Thyroid gland (tissue), 4 donors: ENCODE results near the gene SCAMP3. TPM values are rescaled to one million over a fixed set of nuclear protein-coding genes. Genes with fewer than 3 reads are reported as not detected.
A peak's percentile ranks its signal among the peaks of the same experiment; 100 is the strongest.

ENCODE experiments used
- DNase-seq, 2 donors: peaks; one replicate each; pipeline ENCODE4 v3.0.0-alpha.2; 2019
- H3K27ac ChIP-seq, 3 donors: fragments of 200-600 bp; sonication (generic); 1 replicate in 2 of 3; 2 replicates in 1 of 3; pipeline ENCODE4 v1.5.1; 2016 to 2019; ENCODE audit warnings: mild to moderate bottlenecking in 1 of 3, moderate library complexity in 1 of 3
- H3K27me3 ChIP-seq: fragments of 200-600 bp; sonication (generic); one replicate; pipeline ENCODE4 v1.5.1; 2019
- H3K36me3 ChIP-seq, 2 donors: fragments of 200-600 bp; sonication (generic); one replicate each; pipeline ENCODE4 v1.5.1; 2016 to 2019
- H3K4me1 ChIP-seq, 2 donors: fragments of 200-600 bp; sonication (generic); one replicate each; pipeline ENCODE4 v1.5.1; 2017 to 2019
- H3K4me3 ChIP-seq, 3 donors: fragments of 200-600 bp; sonication (generic); replicated peaks in 1 of 3; 1 replicate in 2 of 3; 2 replicates in 1 of 3; pipeline ENCODE4 v1.5.1; 2016; ENCODE audit warnings: mild to moderate bottlenecking in 1 of 3
- H3K9me3 ChIP-seq: fragments of 200-600 bp; sonication (generic); one replicate; pipeline ENCODE4 v1.5.1; 2017
- CTCF ChIP-seq, 6 experiments: fragments of 200-600 bp in 3 of 6; fragments of 450-650 bp in 3 of 6; sonication (generic) in 3 of 6; IDR thresholded peaks; one replicate each; pipeline ENCODE4 v1.5.1; 2016 to 2019; ENCODE audit warnings: antibody characterized with exemption in 6 of 6, mild to moderate bottlenecking in 2 of 6, inconsistent platforms in 1 of 6, moderate library complexity in 1 of 6
- POLR2A ChIP-seq, 2 donors: fragments of 450-650 bp; IDR thresholded peaks; one replicate each; pipeline ENCODE4 v1.6.1; 2017; ENCODE audit warnings: antibody characterized with exemption in 2 of 2, mild to moderate bottlenecking in 2 of 2, moderate library complexity in 1 of 2
- WGBS, 2 donors: methylation state at CpG; one replicate each; pipeline ENCODE4 v1.1.5; 2017; 5-methylcytosine and 5-hydroxymethylcytosine counted together
- intact Hi-C: fragments of 100-400 bp; cut with DNase I; formaldehyde crosslinking; loops from one replicate; pipeline ENCODE4 v1.15.1; 2023
- total RNA-seq, 4 donors: library from RNA; depleted of rRNA; stranded (reverse); fragments of >200 nt; gene quantifications; one replicate each; pipeline ENCODE4 v1.2.3, GENCODE V29; 2016

Gene SCAMP3
- total RNA-seq, 4 donors from 2014 or later = 51.9 to 73.5 (median 62.7) TPM

DNA sequence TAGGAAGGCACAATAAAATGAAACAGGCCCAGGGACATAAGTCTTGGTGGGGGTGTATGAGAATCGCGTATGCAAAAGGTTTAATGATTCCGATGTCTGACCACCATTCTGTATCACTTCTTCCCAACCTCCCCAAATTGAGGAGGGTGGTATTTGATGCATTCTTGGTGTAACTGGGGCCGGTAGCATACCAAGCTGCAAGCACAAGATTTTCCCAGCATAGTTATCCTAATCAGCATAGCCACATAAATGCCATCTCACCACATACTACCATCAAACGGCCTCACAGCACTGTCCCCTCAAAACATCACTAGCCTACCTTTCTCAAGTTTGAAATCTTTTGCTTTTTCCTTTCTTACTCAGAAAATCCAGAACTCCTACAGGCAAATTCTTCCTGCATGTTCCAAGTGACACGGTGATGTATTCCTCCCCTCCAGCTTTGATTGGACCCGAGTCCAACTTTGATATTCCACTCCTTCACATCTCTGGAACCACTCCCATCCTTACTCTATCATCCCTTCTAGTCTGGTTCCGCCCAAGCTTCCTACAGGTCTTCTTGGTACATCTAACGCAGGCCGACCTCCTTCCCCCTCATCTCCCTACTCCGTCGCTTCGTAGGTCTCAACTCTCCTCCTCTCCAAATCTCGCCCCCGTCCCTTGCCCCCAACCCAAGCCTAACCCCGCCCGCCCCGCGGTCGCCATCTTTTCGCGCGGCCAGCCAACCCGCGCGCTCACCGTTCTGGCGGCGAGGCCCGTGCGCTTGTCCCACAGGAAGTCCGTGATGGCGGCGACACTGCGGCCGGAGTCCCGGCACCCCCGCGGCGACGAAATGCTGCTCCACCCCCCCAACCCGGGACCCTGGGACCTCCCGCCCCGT is 10.5 kb upstream of the SCAMP3 start:
- DNase-seq = no peak
- no peaks in the 10 kb centered on the region for H3K9me3 ChIP-seq
- intact Hi-C loops = no loop called here
- H3K36me3 ChIP-seq = peaks cover 31 to 35% of the 10 kb centered on the region in 2 donors
- TF ChIP-seq CTCF (IDR thresholded peaks at IDR 0.05) = no peak
- TF ChIP-seq POLR2A (IDR thresholded peaks at IDR 0.05) = no peak
- H3K4me1 ChIP-seq = peaks cover 12 to 15% of the 10 kb centered on the region in 2 donors
- H3K27ac ChIP-seq = peak overlapping the region; percentile 81 to 93 (median 90)
- WGBS, 2 donors = 5 to 7% methylated on average over 29 to 34 of the region's 44 CpGs
- H3K27me3 ChIP-seq = no peaks in the 10 kb centered on the region
- peak overlapping the region; percentile 23 to 96 (median 44) for H3K4me3 ChIP-seq

- Histone ChIP-seq H3K4me3 (no peak overlapping the region), H3K27me3 (no peaks in the 10 kb centered on the region), H3K9me3 (no peaks in the 10 kb centered on the region), H3K27ac (no peak overlapping the region), H3K4me1 (peaks cover 8 to 11% of the 10 kb centered on the region in 2 donors), H3K36me3 (peaks cover 61 to 68% of the 10 kb centered on the region in 2 donors)
- TF ChIP-seq POLR2A (IDR thresholded peaks at IDR 0.05) (no peak), CTCF (IDR thresholded peaks at IDR 0.05) (no peak)
- no peak for DNase-seq
- intact Hi-C loops = no loop called here
- 96 to 98% methylated on average over 21 of the region's 21 CpGs for WGBS, 2 donors
Measured at GRCh38 chr1:155269381-155269780, 7.2 kb upstream of the SCAMP3 start.

DNA sequence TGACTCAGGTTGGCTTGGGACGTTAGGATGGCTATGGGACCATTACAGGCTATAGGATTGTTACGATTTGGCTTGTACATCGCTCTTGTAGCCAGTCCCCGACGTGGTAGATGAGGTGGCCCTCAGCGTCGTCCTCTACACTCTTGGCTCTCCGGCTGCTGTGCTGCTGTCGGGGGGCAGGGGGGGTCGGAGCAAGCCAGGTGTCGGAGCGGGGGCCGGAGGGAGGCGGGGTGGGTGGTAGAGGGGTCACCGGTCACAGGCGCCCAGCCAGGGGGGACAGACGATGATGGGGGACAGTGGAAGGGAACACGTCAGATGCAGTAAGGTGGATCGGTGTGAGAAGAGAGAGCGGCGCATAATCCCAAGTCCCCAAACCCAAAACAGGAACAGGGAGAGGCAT is 6.5 kb upstream of the SCAMP3 start:
- no peak for DNase-seq
- no peaks in the 10 kb centered on the region for H3K27me3 ChIP-seq
- no peak for TF ChIP-seq CTCF (IDR thresholded peaks at IDR 0.05)
- TF ChIP-seq POLR2A (IDR thresholded peaks at IDR 0.05) = no peak
- H3K9me3 ChIP-seq = no peaks in the 10 kb centered on the region
- no peak overlapping the region for H3K27ac ChIP-seq
- intact Hi-C loops = no loop called here
- H3K4me3 ChIP-seq = no peak overlapping the region
- 92 to 96% methylated on average over 21 of the region's 21 CpGs for WGBS, 2 donors
- peaks cover 68 to 75% of the 10 kb centered on the region in 2 donors for H3K36me3 ChIP-seq
- peaks cover 7 to 8% of the 10 kb centered on the region in 2 donors for H3K4me1 ChIP-seq

- intact Hi-C loops = no loop called here
- no peaks in the 10 kb centered on the region for H3K27me3 ChIP-seq
- H3K36me3 ChIP-seq = peaks cover 70 to 81% of the 10 kb centered on the region in 2 donors
- H3K4me3 ChIP-seq = no peak overlapping the region
- TF ChIP-seq POLR2A (IDR thresholded peaks at IDR 0.05) (no peak), CTCF (IDR thresholded peaks at IDR 0.05) (no peak)
- peaks cover 6 to 7% of the 10 kb centered on the region in 2 donors for H3K4me1 ChIP-seq
- no peak for DNase-seq
- WGBS, 2 donors = 93 to 95% methylated on average over 2 of the region's 2 CpGs
- H3K9me3 ChIP-seq = no peaks in the 10 kb centered on the region
- H3K27ac ChIP-seq = no peak overlapping the region
Measured at GRCh38 chr1:155267373-155267772, 5.2 kb upstream of the SCAMP3 start.

DNA sequence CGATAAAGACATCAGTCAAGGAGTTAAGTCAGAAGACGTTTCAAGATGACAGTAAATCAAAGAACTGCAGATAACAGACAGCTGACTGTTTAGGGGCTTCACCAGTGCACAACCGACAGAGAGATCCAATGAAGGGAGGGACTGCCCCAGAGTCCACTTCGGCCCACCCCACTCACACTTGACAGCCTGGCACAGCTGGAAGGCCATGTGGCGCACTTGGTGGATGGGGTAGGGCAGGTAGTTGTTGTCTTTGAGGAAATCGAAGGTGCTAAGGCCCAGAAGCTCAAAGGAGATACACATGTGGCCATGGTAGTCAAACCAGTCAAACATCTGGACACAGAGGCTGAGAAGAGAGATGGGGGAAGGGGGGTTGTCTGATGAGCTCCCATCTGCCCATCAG is 4.4 kb upstream of the SCAMP3 start:
- intact Hi-C loops = no loop called here
- H3K4me1 ChIP-seq = peaks cover 3 to 5% of the 10 kb centered on the region in 2 donors
- H3K9me3 ChIP-seq = no peaks in the 10 kb centered on the region
- no peaks in the 10 kb centered on the region for H3K27me3 ChIP-seq
- H3K4me3 ChIP-seq = no peak overlapping the region
- peaks cover 70 to 81% of the 10 kb centered on the region in 2 donors for H3K36me3 ChIP-seq
- no peak for DNase-seq
- TF ChIP-seq CTCF (IDR thresholded peaks at IDR 0.05) (no peak), POLR2A (IDR thresholded peaks at IDR 0.05) (no peak)
- 82 to 86% methylated on average over 6 of the region's 6 CpGs for WGBS, 2 donors
- no peak overlapping the region for H3K27ac ChIP-seq
